Activated naive CD4-positive, alpha-beta T cell treated with anti-CD3 and anti-CD28 coated beads, Interleukin-2, amount 50 U/mL, for 16 hours (primary cell): Measurements from ENCODE around the gene ETV6.
"Not testable (repeated sequence)": the region's sequence is repeated elsewhere in the genome, so short reads cannot be mapped to it uniquely, and the experiment has no call there.

Source experiments
- DNase-seq: peaks from one replicate; pipeline ENCODE4 v3.0.0-alpha.2; 2020

ETV6 gene

DNA sequence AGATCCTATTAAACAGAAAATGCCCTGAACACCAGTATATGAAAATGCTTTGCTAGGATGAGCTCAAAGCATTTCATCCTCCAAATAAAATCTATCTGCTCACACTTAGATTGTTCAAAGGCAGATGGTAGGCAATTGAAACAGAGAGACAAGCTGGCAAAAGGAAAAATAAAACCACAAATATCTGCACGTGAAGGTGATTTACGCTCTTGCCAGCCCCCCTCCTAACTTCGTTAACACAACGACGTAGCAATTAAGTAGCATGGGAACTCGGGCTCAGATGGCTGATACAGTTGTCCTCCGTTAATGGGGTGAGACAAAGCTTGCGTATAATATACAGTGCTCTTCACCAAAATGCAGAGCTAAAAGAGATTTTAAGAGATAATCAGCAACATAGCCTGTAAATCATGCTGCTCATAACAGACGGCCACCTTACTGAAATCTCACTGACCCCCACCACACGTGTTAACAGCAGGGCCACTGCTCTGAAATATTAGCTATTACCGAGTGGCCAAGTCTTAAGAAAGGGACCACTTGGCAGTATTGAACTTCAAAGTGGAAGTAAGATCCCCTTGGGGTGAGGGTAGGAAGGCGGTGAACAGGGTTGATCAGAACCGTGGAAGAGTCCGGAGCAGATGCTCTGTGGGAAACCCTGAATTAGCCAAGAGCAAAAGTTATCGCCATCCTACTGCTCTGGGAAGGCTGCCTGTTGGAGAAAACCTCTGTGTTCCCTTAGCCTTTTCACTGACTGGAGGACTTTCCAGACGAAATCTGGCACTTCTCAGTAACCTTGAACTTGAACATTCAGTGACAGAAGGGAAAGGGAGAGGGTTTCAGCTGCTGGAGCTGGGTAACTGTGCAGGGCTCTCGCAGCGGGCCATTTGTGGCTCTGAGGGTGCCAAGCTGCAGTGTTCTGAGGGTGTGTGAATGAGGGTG, 23.1 kb downstream of the ETV6 start:
- DNase-seq = no peak

GRCh38 chr12:11673666-11674461, 24.4 kb downstream of the ETV6 start:
- DNase-seq = no peak

DNA sequence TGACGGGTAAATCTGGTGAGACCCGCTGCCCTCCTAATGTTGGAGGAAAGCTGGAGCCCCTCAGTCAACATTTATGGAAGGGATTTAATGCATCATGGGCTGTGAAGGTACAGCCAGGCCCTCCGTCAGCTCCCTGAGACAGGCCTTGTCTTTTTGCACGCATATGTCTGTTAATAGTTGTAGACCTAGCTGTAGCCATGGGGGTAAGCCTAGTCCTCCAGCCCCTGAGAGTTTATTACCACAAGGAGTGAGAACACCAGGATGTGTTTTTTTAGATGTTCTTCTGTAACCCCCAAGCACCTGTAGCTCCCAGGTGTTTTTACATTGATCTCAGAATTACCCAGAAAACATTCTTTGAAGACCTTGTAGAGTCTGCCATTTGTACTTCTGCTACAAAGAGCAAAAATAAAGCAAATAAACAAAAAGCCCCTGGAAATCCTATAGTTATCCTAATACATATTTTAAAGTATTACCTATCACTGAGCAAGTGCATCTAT, 25.5 kb downstream of the ETV6 start:
- DNase-seq = no peak

DNA sequence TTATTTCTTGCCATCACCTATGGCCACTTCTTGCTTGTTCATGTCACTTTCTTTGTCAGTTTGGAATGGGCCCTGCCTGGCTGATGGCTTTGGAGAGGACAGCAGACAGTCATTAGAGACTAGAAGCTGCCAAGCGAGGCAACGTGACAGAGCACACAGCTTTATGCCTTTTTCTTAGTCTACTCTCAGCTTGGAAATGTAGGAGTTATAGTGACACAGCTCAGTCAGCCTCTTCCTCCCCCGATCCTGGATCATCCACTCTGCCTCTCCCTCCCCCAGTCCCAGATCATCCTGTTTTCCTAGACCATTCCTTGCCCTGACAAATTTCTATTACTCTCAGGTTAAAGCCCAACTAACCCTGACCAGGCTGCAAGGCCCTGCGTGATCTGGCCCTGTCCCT, 26.6 kb downstream of the ETV6 start:
- no peak for DNase-seq

GRCh38 chr12:11677093-11677492, 27.6 kb downstream of the ETV6 start:
- DNase-seq = no peak

DNA sequence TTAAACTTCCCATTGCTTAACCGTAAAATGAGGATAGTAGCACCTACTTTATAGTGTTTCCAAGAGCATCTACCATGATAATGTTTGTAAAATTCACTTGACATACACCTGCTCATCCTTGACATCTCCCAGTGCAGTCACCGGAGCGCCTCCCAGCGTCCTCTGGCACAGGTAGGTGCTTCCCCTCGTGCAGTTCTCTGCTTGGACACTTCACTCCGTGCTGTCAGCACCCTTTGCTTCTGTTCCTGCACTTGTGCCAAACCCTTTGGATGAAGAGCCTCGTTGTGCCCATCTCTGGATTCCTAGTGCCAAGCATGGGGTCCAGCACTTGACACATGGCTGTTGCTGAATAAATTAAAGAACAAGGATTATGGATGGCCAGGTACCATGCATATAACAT, 28.3 kb downstream of the ETV6 start:
- DNase-seq = no peak

DNA sequence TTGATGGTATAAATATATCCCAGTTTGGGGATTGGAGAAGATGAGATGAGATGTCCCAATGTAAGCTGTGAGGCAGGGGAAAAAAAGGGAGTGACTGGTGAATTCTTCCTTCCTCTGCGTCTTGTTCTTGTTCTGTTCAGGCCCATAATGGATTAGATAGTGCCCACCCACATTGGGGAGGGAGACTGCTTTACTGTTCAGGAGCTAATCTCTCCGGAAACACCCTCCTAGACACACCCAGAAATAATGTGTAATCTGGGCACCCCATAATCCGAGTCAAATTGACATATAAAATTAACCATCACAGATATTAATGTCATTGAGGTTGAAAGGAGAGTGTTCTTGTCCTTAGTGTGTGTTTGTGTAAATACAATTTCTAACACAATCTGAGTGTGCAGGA, 29.3 kb downstream of the ETV6 start:
- DNase-seq = no peak

DNA sequence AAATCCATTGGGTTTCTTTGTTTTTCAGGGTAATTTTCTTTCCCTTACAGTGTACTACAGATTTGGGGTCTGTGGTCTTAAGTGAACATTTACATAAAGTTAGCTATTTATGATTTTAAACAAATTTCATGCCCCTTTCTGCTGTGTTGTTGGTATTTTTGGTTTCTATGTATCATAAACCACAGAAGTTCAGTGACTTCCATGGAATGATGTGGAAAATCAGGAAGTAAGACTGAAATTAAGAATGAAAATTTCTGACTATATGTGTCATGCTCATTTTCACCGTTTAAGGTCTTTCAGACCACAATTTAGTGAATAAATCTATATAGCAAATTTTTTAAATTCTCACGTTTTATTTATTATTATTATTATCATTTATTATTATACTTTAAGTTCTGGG, 31.7 kb downstream of the ETV6 start:
- no peak for DNase-seq

- not testable (repeated sequence) for DNase-seq
Measured at GRCh38 chr12:11681695-11682094, 32.2 kb downstream of the ETV6 start.

- DNase-seq = no peak
Measured at GRCh38 chr12:11684393-11684792, 34.9 kb downstream of the ETV6 start.

GRCh38 chr12:11684811-11685210, 35.3 kb downstream of the ETV6 start:
- no peak for DNase-seq

- no peak for DNase-seq
Measured at GRCh38 chr12:11685316-11685715, 35.8 kb downstream of the ETV6 start.

- DNase-seq = no peak
Measured at GRCh38 chr12:11685716-11686115, 36.2 kb downstream of the ETV6 start.

DNA sequence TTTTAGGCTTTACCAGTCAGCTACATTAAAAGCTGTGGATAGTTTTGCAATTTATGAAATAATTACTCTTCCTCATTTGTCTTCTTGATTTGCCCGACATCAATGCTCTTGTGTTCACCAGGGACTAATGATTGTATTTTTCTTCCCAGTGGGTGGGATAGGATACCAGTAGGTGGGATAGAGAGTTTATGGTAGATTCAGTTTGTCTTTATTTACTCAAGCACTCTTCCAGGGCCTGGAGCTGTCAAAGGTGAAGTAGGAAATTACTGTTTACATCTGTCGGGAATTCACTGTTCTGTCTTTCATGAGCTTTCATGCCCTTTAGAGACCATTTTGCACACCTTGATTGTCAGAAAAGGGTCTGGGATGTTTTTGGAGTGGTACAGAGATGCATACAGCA, 36.6 kb downstream of the ETV6 start:
- no peak for DNase-seq

DNA sequence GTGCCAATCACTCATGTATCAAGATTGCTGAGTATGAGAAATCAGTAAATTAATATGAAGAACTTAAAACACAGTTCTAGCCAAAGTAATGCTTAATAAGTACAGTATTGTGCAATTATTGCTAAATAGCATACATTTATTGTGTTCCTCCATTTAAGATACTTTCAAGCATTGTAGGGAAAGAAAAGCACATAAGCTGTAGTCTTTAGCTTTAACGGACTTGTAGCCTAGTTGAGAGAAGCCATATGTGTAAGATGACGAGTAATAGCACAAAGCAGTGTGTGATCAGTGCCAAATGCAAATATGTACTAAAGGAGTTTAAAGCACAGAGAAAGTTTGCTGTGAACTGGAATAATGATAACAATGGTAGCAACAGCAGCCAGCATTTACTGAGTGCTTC, 38.1 kb downstream of the ETV6 start:
- DNase-seq = no peak

DNA sequence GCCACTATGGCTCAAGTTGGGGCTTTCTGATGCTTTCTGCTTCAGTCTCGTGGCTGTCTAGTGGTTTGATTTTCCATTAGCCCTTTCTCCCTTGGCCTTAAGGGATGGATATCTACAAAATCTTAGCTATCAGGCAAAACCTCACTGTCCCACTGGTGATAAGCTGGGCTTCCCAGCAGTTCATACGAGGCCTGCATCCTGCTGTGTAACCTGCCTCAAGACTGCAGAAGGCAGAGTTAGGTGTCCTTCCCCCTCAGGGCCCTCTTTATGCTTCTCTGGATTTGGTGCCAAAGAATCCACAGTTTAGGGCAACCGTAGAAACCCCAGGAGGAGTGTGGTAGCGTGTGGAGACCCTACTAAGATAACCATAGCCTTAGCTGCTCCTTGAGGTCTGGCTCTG, 38.9 kb downstream of the ETV6 start:
- DNase-seq = no peak

- DNase-seq = no peak
Measured at GRCh38 chr12:11688831-11689230, 39.4 kb downstream of the ETV6 start.

DNA sequence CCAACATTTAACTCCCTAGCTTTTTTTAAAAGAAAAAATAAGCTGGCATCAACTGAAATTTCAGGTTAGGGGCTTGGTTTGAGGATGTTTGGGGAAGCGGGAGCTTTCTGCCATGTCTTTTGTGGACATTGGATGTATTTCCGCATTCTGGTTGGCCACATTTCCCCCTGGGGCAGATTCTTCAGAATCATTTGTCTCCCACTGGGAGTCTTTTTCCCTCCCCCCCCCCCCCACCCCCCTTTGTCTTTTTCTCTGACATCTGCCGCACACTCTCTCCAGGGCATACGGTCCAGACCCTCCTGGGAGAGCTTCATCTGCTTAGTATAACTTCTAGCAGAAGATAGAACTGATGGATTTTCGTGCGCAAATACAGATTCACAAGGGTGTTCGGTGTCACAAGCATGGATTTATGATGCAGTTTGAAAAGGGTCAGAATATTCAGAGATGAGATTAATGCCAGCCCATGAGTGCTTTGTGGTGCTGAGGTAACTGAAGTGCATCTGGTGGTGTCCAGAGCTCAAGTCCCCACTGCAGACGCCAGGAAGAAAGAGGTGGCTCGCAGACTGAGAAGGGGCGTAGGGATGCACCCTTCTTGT, 40.2 kb downstream of the ETV6 start:
- DNase-seq = no peak

- DNase-seq = no peak
Measured at GRCh38 chr12:11693067-11693466, 43.6 kb downstream of the ETV6 start.

- no peak for DNase-seq
Measured at GRCh38 chr12:11693601-11694000, 44.1 kb downstream of the ETV6 start.

DNA sequence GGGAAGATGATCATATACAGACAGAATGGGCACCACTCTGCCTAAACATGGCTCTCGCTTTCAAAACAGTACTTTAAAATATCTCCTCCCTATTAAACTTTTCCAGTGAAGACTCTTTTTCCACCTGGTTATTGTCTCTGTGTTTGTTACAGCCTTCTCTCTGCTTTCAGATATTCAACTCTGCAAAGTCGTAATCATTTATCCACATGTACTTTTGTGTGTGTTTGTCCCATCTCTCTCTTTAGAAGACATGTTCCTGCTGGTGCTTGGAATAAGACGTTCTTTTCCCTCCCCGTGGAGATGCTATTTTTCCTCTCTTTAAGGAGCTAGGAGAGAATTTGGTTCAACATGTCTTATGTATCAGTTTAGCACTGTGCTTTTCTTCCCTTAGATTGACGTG, 45.1 kb downstream of the ETV6 start:
- no peak for DNase-seq

DNA sequence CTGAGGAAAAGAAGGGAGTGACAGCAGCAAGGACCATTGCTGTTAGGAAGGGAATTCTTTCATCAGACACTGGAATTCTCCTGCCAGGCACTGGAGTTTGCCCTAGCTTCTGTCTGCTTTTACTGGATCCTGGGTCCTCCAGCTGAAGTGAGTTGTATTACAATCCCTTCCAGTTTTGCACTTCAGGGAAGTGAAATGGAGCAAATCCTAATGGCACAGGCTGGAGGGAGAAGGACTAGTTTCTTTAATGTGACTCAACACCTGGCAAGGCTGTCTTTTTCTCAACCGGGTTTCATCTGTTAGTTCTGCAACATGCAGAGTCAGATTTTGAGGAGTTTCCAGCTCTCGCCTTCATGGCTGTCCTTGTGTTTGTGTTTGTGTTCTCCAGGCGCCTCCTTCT, 45.8 kb downstream of the ETV6 start:
- DNase-seq = no peak

GRCh38 chr12:11696084-11696483, 46.6 kb downstream of the ETV6 start:
- no peak for DNase-seq

DNA sequence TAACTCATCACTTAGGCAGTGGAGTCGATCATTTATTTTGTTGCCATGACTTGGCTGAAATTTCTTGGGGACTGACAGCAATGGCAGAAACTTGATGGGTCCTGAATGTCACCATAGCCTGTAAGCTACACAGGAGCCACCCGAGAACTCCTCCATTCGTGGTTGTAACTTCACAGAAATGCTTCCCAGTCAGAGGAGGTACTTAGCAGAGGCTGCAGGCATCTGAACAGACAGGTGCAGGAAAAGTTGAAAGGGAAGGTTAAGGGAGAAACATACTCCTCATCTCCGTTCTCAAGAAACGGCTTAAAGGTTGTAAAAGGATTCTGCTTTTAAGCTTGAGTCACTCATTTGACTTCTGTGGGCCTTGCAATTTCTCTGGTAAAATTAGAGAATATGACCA, 47.7 kb downstream of the ETV6 start:
- DNase-seq = no peak
